Aorta (tissue), 5 donors: ENCODE data around the gene FABP2. TPM values are rescaled to one million over a fixed set of nuclear protein-coding genes. Genes with fewer than 3 reads are reported as not detected.
"Not testable (repeated sequence)": the region's sequence is repeated elsewhere in the genome, so short reads cannot be mapped to it uniquely, and the experiment has no call there.

Source experiments
- ATAC-seq: fragments of 200-7000 bp; cut with Tn5 transposase; one replicate; pipeline ENCODE4 v1.9.1; 2022; ENCODE audit warnings: moderate library complexity; ENCODE audit not compliant: low FRiP score
- DNase-seq, 2 donors: peaks; one replicate each; pipeline ENCODE4 v3.0.0-alpha.2; 2020
- H3K27ac ChIP-seq, 2 donors: one replicate each; pipeline ENCODE4 v1.5.1; 2013; ENCODE audit warnings: low read length in 2 of 2, mild to moderate bottlenecking in 2 of 2, moderate library complexity in 2 of 2, control low read depth in 1 of 2, inconsistent platforms in 1 of 2, low read depth in 1 of 2
- H3K27me3 ChIP-seq, 2 donors: one replicate each; pipeline ENCODE4 v1.6.1; 2013; ENCODE audit warnings: control low read depth in 1 of 2, low read length in 1 of 2, mild to moderate bottlenecking in 1 of 2, moderate library complexity in 1 of 2; ENCODE audit not compliant: insufficient read depth in 2 of 2, control insufficient read depth in 1 of 2
- H3K36me3 ChIP-seq, 2 donors: one replicate each; pipeline ENCODE4 v1.6.1; 2013; ENCODE audit warnings: control low read depth in 1 of 2, low read length in 1 of 2, mild to moderate bottlenecking in 1 of 2; ENCODE audit not compliant: insufficient read depth in 2 of 2, control insufficient read depth in 1 of 2
- H3K4me1 ChIP-seq, 2 donors: one replicate each; pipeline ENCODE4 v1.6.1; 2013; ENCODE audit warnings: low read length in 2 of 2, control low read depth in 1 of 2, mild to moderate bottlenecking in 1 of 2, moderate library complexity in 1 of 2; ENCODE audit not compliant: insufficient read depth in 2 of 2, control insufficient read depth in 1 of 2
- H3K4me3 ChIP-seq, 2 donors: one replicate each; pipeline ENCODE4 v1.5.1; 2013; ENCODE audit warnings: low read length in 2 of 2, control low read depth in 1 of 2, mild to moderate bottlenecking in 1 of 2
- H3K9me3 ChIP-seq: one replicate; pipeline ENCODE4 v1.6.1; 2013; ENCODE audit warnings: mild to moderate bottlenecking, low read length; ENCODE audit not compliant: control insufficient read depth
- WGBS, 2 donors: extraction: QIAGEN DNeasy Blood & Tissue Kit; methylation state at CpG; one replicate each; pipeline ENCODE4 v1.1.7; 2013; 5-methylcytosine and 5-hydroxymethylcytosine counted together
- intact Hi-C, 2 donors: fragments of 100-400 bp; cut with DNase I; formaldehyde crosslinking; loops; one replicate each; pipeline versions ENCODE4 v1.14.2 to v1.15.0; 2022
- polyA plus RNA-seq, 2 donors: library from polyadenylated mRNA; stranded (reverse); fragments of 200-250 nt; gene quantifications; one replicate each; pipeline ENCODE4 v1.2.3, GENCODE V29; 2013
- total RNA-seq, 2 donors: library from RNA; stranded (reverse); fragmentation: NEBNext Ultra II Directional; extraction: Animal tissue kit (Norgen Biotek cat#: 25700); gene quantifications; one replicate each; pipeline ENCODE4 v1.2.1, GENCODE V29; 2021
- donor health status: healthy with polysubstance abuse.
- donor health status: Bipolar disorder and iron deficiency.
- donor health status: DM: no; HTN: no; CAD: no.
- donor health status: DM: no; HTN: no; CAD: no.
- donor health status: DM: yes; HTN: yes; CAD: no.

FABP2 gene
- total and polyA plus RNA-seq, 4 donors = 0.05 to 153 TPM; not detected in 2

- 4 to 6% methylated on average over 3 of the region's 3 CpGs for WGBS, 2 donors
- Histone ChIP-seq H3K27me3 (no peaks in the 10 kb centered on the region), H3K27ac (no peak overlapping the region), H3K36me3 (no peaks in the 10 kb centered on the region), H3K4me1 (peaks cover 0 to 5% of the 10 kb centered on the region in 2 donors), H3K4me3 (no peak overlapping the region), H3K9me3 (no peaks in the 10 kb centered on the region)
- ATAC-seq (peak; percentile 79), DNase-seq (no peak)
- intact Hi-C loops = loop anchor here (1.0 to 5.0 kb wide), 3 partner anchors 74 to 304 kb away; partner anchors contain the start of gene USP53 (in 1 of the 2)
Observed at GRCh38 chr4:119286377-119287002, 35.4 kb downstream of the FABP2 start.

GRCh38 chr4:119284876-119285780 is 36.8 kb downstream of the FABP2 start:
- Histone ChIP-seq H3K27ac (no peak overlapping the region), H3K4me1 (peaks cover 0 to 5% of the 10 kb centered on the region in 2 donors), H3K27me3 (no peaks in the 10 kb centered on the region), H3K4me3 (peak overlapping the region in 1 of 2 donors; percentile 41), H3K9me3 (no peaks in the 10 kb centered on the region), H3K36me3 (no peaks in the 10 kb centered on the region)
- 1 to 3% methylated on average over 4 of the region's 4 CpGs for WGBS, 2 donors
- ATAC-seq (peak; percentile 31), DNase-seq (no peak)
- intact Hi-C loops = loop anchor here (5.0 kb wide), 3 partner anchors 48 to 243 kb away; partner anchors contain the start of gene USP53 (in 1 of the 2)

- no peak for ATAC-seq
- H3K4me1 ChIP-seq = peaks cover 0 to 5% of the 10 kb centered on the region in 2 donors
- intact Hi-C loops = loop anchor here in 1 of 2 donors (5.0 kb wide), 1 partner anchor 44 kb away; no protein-coding TSS in a partner anchor
Observed at GRCh38 chr4:119281393-119281792, 40.5 kb downstream of the FABP2 start.

GRCh38 chr4:119279945-119280344 is 42.0 kb downstream of the FABP2 start:
- 95 to 96% methylated on average over 10 to 12 of the region's 12 CpGs for WGBS, 2 donors
- H3K36me3 ChIP-seq, H3K4me3 ChIP-seq, DNase-seq, H3K27ac ChIP-seq, H3K27me3 ChIP-seq, H3K4me1 ChIP-seq, ATAC-seq, H3K9me3 ChIP-seq: not testable (repeated sequence)
- intact Hi-C loops = loop anchor here in 1 of 2 donors (5.0 kb wide), 1 partner anchor 43 kb away; no protein-coding TSS in a partner anchor

More at GRCh38 chr4:119281393-119281792, 40.5 kb downstream of the FABP2 start:
- no peaks in the 10 kb centered on the region for H3K9me3 ChIP-seq
- H3K27me3 ChIP-seq = no peaks in the 10 kb centered on the region
- no peaks in the 10 kb centered on the region for H3K36me3 ChIP-seq
- 51 to 60% methylated on average over 2 of the region's 2 CpGs for WGBS, 2 donors
- DNase-seq = no peak
- H3K27ac ChIP-seq = no peak overlapping the region
- H3K4me3 ChIP-seq = no peak overlapping the region

GRCh38 chr4:119279541-119279940 is 42.4 kb downstream of the FABP2 start:
- ATAC-seq, H3K4me1 ChIP-seq, H3K27ac ChIP-seq, H3K27me3 ChIP-seq, intact Hi-C loops, H3K36me3 ChIP-seq, H3K9me3 ChIP-seq, H3K4me3 ChIP-seq, DNase-seq: not testable (repeated sequence)
- WGBS, 2 donors = 88% methylated on average over 16 to 19 of the region's 19 CpGs

GRCh38 chr4:119271361-119272085 is 50.4 kb downstream of the FABP2 start:
- Histone ChIP-seq H3K9me3 (no peaks in the 10 kb centered on the region), H3K27ac (no peak overlapping the region), H3K4me3 (no peak overlapping the region), H3K36me3 (peaks cover 0 to 3% of the 10 kb centered on the region in 2 donors), H3K4me1 (no peaks in the 10 kb centered on the region), H3K27me3 (no peaks in the 10 kb centered on the region)
- ATAC-seq = no peak
- no peak for DNase-seq
- intact Hi-C loops = loop anchor here in 1 of 2 donors (5.0 kb wide), 1 partner anchor 34 kb away; no protein-coding TSS in a partner anchor
- 71 to 73% methylated on average over 6 of the region's 6 CpGs for WGBS, 2 donors

- Histone ChIP-seq H3K4me1 (no peaks in the 10 kb centered on the region), H3K27ac (no peak overlapping the region), H3K36me3 (peaks cover 0 to 3% of the 10 kb centered on the region in 2 donors), H3K27me3 (no peaks in the 10 kb centered on the region), H3K4me3 (no peak overlapping the region), H3K9me3 (no peaks in the 10 kb centered on the region)
- intact Hi-C loops = loop anchor here in 1 of 2 donors (10.0 kb wide), 1 partner anchor 114 kb away; no protein-coding TSS in a partner anchor
- 84 to 86% methylated on average over 3 of the region's 3 CpGs for WGBS, 2 donors
- DNase-seq = no peak
- no peak for ATAC-seq
Observed at GRCh38 chr4:119268466-119268865, 53.5 kb downstream of the FABP2 start.
